Activated naive CD8-positive, alpha-beta T cell treated with anti-CD3 and anti-CD28 coated beads, Interleukin-2, amount 10 ng/mL, durations not matched to agents 7 days and 5 days (primary cell): ENCODE results near the gene COA5. TPM values are rescaled to one million over a fixed set of nuclear protein-coding genes. Genes with fewer than 3 reads are reported as not detected.
A peak's percentile ranks its signal among the peaks of the same experiment; 100 is the strongest.

Experiments used
- ATAC-seq: fragments of 150-1000 bp; cut with Tn5 transposase; one replicate; pipeline ENCODE4 v1.10.0; 2021; ENCODE audit warnings: low read depth, moderate library complexity
- POLR2A ChIA-PET: fragments of 350-600 bp; sonication (Branson Sonifier 250); formaldehyde crosslinking; loops from one replicate; lab custom pipeline; 2021; ENCODE audit warnings: antibody characterized with exemption; lab: Charles Lee
- DNase-seq: peaks from one replicate; pipeline ENCODE4 v3.0.0; 2021
- H3K27ac Mint-ChIP-seq: one replicate; pipeline ENCODE4 v1.8.0; 2022; ENCODE audit warnings: mild to moderate bottlenecking, mixed read lengths
- H3K27me3 Mint-ChIP-seq: one replicate; pipeline ENCODE4 v1.8.0; 2022; ENCODE audit warnings: mild to moderate bottlenecking, moderate library complexity, mixed read lengths
- H3K36me3 Mint-ChIP-seq: one replicate; pipeline ENCODE4 v1.8.0; 2021; ENCODE audit warnings: mild to moderate bottlenecking, mixed read lengths
- H3K4me1 Mint-ChIP-seq: one replicate; pipeline ENCODE4 v1.8.0; 2021; ENCODE audit warnings: mixed read lengths
- H3K4me3 Mint-ChIP-seq: one replicate; pipeline ENCODE4 v1.8.0; 2022; ENCODE audit warnings: mild to moderate bottlenecking, moderate library complexity, mixed read lengths
- H3K9me3 Mint-ChIP-seq: one replicate; pipeline ENCODE4 v1.8.0; 2021; ENCODE audit warnings: mixed read lengths
- total RNA-seq, 2 experiments: library from RNA; stranded (reverse); gene quantifications; one replicate each; pipeline ENCODE4 v1.2.3, GENCODE V29; 2021

The COA5 gene
- total RNA-seq, 2 experiments from 2014 or later, result 36.2 to 36.7 TPM

DNA sequence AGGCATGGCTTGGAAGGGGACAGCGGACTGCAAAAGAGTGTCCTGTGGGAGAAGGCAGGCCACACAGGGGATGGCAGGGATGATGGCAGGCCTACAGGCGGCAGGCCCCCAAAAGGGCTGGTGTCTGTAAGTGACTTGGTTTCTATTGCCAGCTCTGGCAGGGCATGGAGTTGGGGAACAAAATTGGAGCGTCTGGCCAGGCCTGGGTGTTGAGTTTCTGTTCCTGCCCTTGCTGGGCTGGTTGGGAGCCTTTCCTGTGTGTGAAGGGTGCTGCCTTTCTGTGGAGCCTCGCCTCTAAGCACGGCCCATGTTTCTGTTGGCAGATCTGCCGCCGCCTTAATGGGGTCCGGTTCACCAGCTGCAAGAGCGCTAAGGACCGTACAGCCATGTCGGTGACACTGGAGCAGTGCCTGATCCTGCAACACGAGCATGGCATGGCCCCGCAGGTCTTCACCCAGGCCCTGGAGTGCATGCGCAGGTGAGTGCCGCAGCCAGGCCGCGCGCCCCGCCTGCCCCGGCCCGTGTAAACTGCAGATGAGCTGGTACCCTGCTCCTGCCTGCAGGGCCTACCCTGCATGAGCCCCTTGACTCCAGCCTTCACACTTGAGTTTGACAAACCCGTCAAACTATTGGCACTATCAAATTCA lies 31.5 kb downstream of the COA5 start:
- peaks cover 7% of the 10 kb centered on the region for H3K36me3 Mint-ChIP-seq
- POLR2A ChIA-PET, result no interaction called here
- no peaks in the 10 kb centered on the region for H3K4me1 Mint-ChIP-seq
- no peak overlapping the region for H3K27ac Mint-ChIP-seq
- H3K4me3 Mint-ChIP-seq, result no peak overlapping the region
- no peaks in the 10 kb centered on the region for H3K27me3 Mint-ChIP-seq
- H3K9me3 Mint-ChIP-seq, result no peaks in the 10 kb centered on the region
- ATAC-seq, result no peak
- DNase-seq, result no peak

DNA sequence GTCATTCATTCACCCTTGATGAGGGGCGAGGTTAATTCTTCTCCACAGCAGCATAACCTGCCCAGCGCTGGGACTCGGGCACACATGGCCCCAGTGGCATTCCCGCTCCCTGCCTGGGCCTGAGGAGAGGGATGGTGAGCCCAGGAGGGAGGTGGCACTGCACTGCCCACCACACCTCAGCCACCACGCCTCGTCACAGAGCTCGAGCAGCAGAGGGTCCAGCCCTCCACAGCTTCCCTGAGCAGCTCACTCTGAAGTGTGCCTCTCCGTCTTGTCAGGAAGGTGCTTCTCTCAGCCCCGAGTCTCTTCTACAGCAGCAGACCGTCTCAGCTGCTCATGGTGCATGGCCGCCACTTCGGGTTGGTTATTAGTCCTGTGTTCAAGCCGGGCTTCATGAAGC lies 34.9 kb downstream of the COA5 start:
- ATAC-seq, result no peak
- H3K36me3 Mint-ChIP-seq, result peaks cover 11% of the 10 kb centered on the region
- H3K27ac Mint-ChIP-seq, result no peak overlapping the region
- no peak overlapping the region for H3K4me3 Mint-ChIP-seq
- H3K9me3 Mint-ChIP-seq, result no peaks in the 10 kb centered on the region
- POLR2A ChIA-PET, result no interaction called here
- H3K27me3 Mint-ChIP-seq, result no peaks in the 10 kb centered on the region
- H3K4me1 Mint-ChIP-seq, result peaks cover 1% of the 10 kb centered on the region
- no peak for DNase-seq

DNA sequence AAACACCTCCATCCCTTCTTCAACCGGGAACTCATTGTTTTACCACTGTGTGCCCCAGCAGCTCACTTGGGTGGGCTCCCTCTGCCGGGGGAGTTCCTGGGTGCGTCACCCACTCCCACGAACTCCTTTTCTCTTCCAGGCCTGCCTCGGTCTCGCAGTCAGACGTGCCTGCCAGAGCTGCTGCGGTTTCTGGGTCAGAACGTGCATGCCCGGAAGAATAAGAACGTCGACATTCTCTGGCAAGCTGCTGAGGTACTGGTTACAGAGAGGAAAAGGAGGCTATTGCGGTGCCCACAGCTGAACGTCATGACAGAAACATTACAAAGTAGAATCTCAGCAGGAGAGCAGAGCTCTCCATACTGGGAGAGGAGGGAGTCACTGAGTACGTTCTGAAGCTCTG lies 35.6 kb downstream of the COA5 start:
- H3K27ac Mint-ChIP-seq, result no peak overlapping the region
- H3K27me3 Mint-ChIP-seq, result no peaks in the 10 kb centered on the region
- peaks cover 1% of the 10 kb centered on the region for H3K4me1 Mint-ChIP-seq
- POLR2A ChIA-PET, result no interaction called here
- no peaks in the 10 kb centered on the region for H3K9me3 Mint-ChIP-seq
- no peak overlapping the region for H3K4me3 Mint-ChIP-seq
- ATAC-seq (no peak), DNase-seq (no peak)
- H3K36me3 Mint-ChIP-seq, result peaks cover 11% of the 10 kb centered on the region

DNA sequence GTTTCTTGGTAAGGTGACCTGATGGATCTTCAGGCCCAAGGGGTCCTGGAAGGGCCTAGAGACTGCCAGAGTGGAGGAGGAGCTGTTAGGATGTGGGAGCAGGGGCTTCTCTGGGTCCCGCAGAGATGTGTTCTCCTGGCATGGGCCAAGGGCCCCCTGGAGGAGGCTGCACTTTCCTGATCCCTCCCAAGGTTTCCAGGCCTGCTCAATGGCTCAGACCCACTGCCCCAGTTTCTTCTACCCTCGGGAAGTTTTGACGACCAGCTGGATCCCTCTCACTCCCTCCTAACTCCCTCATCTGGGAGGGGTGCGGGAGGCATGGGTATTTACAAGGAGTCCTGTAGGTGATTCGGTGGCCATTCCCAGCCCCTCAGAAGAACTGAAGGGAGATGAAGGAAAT lies 36.1 kb downstream of the COA5 start:
- Mint-ChIP-seq H3K4me3 (no peak overlapping the region), H3K27ac (no peak overlapping the region), H3K4me1 (peaks cover 1% of the 10 kb centered on the region), H3K9me3 (no peaks in the 10 kb centered on the region), H3K36me3 (peaks cover 11% of the 10 kb centered on the region), H3K27me3 (no peaks in the 10 kb centered on the region)
- POLR2A ChIA-PET, result no interaction called here
- ATAC-seq (no peak), DNase-seq (no peak)

DNA sequence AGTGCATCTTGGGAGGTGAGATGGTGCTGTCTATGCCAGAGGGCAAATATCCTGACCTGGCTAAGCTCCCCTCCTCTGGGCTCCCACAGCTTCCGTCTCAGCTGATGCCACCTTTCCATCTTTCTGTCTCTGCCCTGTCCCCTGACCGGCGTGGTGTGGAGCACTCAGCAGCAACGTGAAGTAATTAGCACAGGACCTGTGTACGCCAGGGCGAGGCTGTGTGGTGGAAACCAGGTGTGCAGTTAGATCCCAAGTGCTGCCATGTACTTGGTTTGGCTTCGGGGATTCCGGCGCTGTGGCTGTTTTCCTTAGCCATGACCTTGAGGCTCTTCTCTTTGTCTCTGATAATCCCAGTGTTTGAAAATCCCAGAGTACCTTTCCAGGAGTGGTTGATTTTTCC lies 36.5 kb downstream of the COA5 start:
- H3K4me1 Mint-ChIP-seq, result peaks cover 1% of the 10 kb centered on the region
- no peak for ATAC-seq
- no peak overlapping the region for H3K4me3 Mint-ChIP-seq
- no peak overlapping the region for H3K27ac Mint-ChIP-seq
- POLR2A ChIA-PET, result no interaction called here
- DNase-seq, result no peak
- no peaks in the 10 kb centered on the region for H3K9me3 Mint-ChIP-seq
- peaks cover 11% of the 10 kb centered on the region for H3K36me3 Mint-ChIP-seq
- H3K27me3 Mint-ChIP-seq, result no peaks in the 10 kb centered on the region

DNA sequence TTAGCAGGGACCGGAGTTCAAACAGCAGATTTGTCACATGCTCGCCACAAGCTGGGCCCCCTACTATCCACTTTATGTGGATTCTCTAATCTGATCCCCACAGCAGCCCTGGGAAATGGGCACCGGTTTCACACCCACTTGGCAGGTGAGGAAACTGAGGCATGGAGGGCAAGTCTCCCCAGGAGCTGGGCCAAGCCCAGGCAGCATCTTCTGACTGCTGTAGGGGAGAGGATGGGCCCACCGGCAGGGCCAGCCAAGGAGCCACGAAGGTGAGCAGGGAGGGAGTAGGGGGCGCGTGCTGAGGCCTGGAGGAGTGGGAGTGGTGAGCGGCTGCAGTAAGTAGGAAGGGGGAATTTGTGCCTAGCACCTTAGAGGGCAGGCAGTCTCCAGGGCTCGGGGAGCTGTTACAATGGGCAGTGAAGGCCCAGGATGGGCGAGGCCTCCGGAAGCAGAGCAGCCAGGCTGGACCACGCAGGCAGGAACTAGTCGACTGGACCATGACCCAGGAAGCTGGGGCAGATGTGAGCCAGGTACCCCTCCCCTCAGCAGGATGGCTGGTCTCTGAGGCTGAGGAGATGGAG lies 37.1 kb downstream of the COA5 start:
- H3K27me3 Mint-ChIP-seq, result no peaks in the 10 kb centered on the region
- ATAC-seq (no peak), DNase-seq (no peak)
- no peaks in the 10 kb centered on the region for H3K9me3 Mint-ChIP-seq
- POLR2A ChIA-PET, result interaction anchor here (0.6 kb wide), 1 partner anchor 13 kb away, joined by 3 read pairs; no protein-coding TSS in a partner anchor
- no peak overlapping the region for H3K4me3 Mint-ChIP-seq
- H3K27ac Mint-ChIP-seq, result no peak overlapping the region
- peaks cover 15% of the 10 kb centered on the region for H3K36me3 Mint-ChIP-seq
- H3K4me1 Mint-ChIP-seq, result peaks cover 3% of the 10 kb centered on the region

DNA sequence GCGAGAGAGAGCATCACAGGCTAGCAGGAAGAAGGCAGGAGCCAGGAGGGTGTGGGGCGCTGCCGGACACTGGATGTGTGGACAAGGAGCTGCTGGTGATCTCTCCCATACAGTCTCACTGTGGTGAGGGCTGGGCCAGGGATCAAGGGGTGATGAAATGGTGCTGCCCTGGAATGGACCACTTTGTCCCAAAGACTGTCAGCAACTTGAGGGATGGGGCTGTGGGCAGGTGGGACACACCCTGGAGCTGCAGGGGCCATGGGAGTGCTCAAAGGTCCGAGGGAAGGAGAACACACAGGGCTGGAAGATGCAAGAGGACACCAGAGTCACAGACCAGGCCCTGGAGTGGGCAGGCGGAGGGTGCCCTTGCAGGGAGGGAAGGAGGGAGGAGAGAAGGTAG lies 38.0 kb downstream of the COA5 start:
- Mint-ChIP-seq H3K27ac (peak overlapping the region; percentile 34), H3K4me3 (no peak overlapping the region)

DNA sequence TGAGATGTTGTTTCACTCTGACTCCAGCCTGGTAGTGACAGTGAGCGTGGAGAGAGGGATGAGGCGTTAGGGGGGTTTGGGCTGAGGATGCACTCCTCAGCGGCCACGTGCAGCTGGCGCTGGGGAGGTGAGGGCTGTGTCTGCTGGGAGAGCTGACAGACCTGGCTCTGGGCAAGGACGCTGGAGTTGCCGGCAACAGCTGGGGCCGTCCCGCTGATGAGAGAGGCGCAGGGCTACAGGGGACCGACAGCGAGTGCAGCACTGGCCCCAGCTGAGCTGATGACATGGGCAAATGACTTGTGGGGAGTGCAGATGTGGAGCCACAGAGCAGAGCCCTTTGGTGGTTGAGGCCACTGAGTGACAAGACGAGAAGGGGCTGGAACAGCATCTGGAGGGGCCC lies 38.4 kb downstream of the COA5 start:
- H3K4me1 Mint-ChIP-seq, result peaks cover 6% of the 10 kb centered on the region
- POLR2A ChIA-PET, result no interaction called here
- ATAC-seq (no peak), DNase-seq (no peak)
- H3K4me3 Mint-ChIP-seq, result no peak overlapping the region
- H3K9me3 Mint-ChIP-seq, result no peaks in the 10 kb centered on the region
- no peaks in the 10 kb centered on the region for H3K27me3 Mint-ChIP-seq
- H3K36me3 Mint-ChIP-seq, result peaks cover 18% of the 10 kb centered on the region
- peak overlapping the region; percentile 59 for H3K27ac Mint-ChIP-seq

More for the DNA sequence above, 38.0 kb downstream of the COA5 start:
- H3K4me1 Mint-ChIP-seq, result peaks cover 6% of the 10 kb centered on the region
- no peak for ATAC-seq
- POLR2A ChIA-PET, result no interaction called here
- no peaks in the 10 kb centered on the region for H3K9me3 Mint-ChIP-seq
- peaks cover 19% of the 10 kb centered on the region for H3K36me3 Mint-ChIP-seq
- DNase-seq, result no peak
- no peaks in the 10 kb centered on the region for H3K27me3 Mint-ChIP-seq

DNA sequence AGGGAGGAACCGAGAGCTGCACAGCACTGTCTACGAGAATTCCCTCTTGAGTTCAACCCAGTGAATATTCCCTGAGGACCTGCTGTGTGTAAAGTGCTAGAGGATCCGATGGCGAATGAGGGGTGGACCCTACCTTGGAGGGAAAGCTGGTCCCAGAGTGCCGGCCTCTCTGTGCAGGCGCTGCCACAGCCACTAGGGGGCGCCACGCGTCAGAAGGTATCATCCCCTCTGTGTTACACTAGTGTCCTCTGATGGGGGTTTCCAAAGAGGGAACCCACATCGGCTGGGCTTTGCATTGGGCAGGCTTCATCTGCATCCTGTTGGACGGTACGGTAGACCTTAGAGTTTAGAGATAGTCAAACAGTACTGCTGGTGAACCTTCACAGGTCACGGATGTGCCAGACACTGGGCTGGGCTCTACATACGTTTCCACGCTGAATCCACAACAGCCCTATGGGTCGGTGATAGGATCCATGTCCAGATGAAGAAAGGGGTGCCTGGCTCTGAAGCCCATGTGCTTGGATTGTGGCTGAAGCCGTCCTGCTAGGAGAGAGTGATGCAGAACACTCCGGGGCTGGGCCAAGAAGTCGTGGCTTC lies 39.0 kb downstream of the COA5 start:
- ATAC-seq, result peak; percentile 51
- no peak overlapping the region for H3K27ac Mint-ChIP-seq
- no peaks in the 10 kb centered on the region for H3K27me3 Mint-ChIP-seq
- peaks cover 6% of the 10 kb centered on the region for H3K4me1 Mint-ChIP-seq
- DNase-seq, result peak; percentile 78
- H3K36me3 Mint-ChIP-seq, result peaks cover 18% of the 10 kb centered on the region
- no peak overlapping the region for H3K4me3 Mint-ChIP-seq
- H3K9me3 Mint-ChIP-seq, result no peaks in the 10 kb centered on the region
- POLR2A ChIA-PET, result no interaction called here

DNA sequence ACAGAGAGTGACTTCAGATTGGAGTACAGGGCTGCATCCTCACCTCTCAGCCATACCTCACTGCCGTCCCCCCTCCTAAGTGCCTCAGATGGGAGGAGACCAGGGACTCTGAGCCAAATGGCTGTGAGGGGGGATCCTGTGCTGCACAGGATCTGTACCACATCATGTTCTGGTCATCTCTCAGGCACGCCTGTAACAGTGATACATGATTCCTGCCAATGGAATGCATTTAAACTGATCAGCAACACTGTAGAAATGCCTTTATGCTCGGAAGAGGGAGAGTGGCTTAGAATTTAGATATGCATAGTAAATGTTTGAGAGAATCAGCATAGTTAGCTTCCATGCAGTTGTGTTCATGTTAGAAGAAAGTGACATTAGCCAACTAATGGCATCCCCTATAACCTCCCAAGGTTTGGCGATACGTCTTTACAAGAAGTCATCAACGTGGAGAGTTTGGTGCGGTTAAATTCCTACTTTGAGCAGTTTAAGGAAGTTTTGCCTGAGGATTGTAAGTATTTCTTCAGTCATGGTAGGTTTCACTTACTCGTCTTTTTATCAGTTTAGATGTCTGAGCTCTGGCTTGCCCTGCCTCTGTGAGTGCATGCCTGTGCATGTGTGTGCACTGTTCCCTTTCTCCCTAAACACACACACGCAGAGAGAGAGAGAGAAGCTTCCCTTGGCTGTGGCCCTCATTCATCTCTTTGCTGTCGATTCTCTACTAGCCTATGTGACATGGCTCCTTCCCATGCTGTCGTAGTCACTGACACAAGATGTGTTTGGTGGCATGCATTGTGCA lies 40.0 kb downstream of the COA5 start:
- H3K4me1 Mint-ChIP-seq, result peaks cover 6% of the 10 kb centered on the region
- POLR2A ChIA-PET, result no interaction called here
- H3K9me3 Mint-ChIP-seq, result no peaks in the 10 kb centered on the region
- no peak overlapping the region for H3K4me3 Mint-ChIP-seq
- no peaks in the 10 kb centered on the region for H3K27me3 Mint-ChIP-seq
- ATAC-seq, result no peak
- peak overlapping the region; percentile 51 for H3K27ac Mint-ChIP-seq
- DNase-seq, result no peak
- peaks cover 19% of the 10 kb centered on the region for H3K36me3 Mint-ChIP-seq

DNA sequence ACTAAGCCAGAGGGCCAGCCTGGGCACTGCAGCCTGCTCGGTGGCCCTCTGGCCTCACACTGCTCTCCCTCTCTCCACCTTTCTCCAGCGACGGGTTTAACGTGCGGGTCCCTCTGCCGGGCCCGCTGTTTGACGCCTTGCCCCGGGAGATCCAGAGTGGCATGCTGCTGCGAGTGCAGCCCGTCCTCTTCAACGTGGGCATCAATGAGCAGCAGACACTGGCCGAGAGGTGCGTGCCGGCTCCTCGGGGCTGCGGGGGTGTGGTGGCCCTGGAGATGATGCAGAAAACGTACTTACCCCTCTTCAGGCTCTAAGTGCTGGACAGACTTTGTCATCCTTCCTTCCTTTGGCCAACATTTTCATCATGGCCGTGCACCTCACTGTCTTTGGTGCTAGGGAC lies 42.4 kb downstream of the COA5 start:
- POLR2A ChIA-PET, result no interaction called here
- Mint-ChIP-seq H3K27me3 (no peaks in the 10 kb centered on the region), H3K4me3 (no peak overlapping the region), H3K36me3 (peaks cover 28% of the 10 kb centered on the region), H3K9me3 (no peaks in the 10 kb centered on the region), H3K27ac (peak overlapping the region; percentile 47), H3K4me1 (peaks cover 15% of the 10 kb centered on the region)
- no peak for ATAC-seq
- no peak for DNase-seq

DNA sequence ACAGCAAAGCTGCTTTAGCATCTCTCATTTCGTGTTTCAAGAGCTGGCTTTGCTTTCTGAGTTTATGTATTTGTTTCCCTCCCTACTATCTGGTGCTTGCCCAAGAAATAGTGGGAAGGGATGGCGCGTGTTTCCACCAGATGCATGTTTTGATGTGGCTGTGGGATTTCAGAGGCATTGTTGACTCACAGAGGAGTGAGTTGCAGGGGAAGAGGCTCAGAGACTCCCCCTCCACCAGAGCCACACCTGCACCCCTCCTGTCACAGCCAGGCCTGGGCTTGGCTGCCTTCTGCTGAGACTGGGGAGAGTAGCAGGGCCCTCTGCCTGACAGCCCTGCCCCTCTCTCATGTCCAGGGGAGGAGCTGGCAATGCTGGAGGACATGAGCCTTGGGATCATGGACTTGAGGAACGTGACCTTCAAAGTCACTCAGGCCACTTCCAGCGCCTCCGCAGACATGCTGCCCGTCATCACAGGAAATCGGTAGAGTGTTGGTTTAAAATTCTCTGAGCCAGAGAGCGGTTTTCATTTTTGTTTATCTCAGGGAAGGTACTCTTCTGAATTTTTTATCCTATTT lies 42.9 kb downstream of the COA5 start:
- POLR2A ChIA-PET, result no interaction called here
- peak overlapping the region; percentile 8 for H3K27ac Mint-ChIP-seq

DNA sequence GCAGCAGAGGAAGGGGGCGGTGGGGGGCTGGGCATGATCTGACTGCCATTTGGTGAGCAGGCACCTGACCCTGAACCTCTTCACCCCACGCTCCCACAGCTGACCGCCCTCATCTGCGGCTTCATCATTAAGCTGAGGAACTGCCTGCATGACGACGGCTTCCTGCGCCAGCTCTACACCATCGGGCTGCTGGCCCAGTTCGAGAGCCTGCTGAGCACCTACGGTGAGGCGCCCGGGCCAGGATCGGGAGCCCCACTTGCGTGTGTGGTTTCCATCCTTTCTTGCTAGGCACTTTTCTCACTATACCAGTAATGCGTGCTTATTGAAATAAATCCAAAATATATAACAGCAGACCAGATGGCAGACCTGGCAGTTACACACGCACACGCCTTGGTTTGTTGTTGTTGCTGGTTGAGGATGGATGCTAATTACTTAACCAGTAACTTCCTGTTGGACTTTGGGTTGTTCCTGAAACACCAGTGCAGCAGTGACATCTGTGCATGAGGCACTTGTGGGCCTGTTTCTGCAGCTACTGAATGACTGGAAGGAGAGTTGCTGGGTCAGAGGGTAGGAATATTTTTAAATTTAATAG lies 43.7 kb downstream of the COA5 start:
- Mint-ChIP-seq H3K4me1 (peaks cover 26% of the 10 kb centered on the region), H3K27me3 (no peaks in the 10 kb centered on the region), H3K9me3 (no peaks in the 10 kb centered on the region), H3K27ac (no peak overlapping the region), H3K36me3 (peaks cover 22% of the 10 kb centered on the region), H3K4me3 (no peak overlapping the region)
- DNase-seq (no peak), ATAC-seq (no peak)
- POLR2A ChIA-PET, result no interaction called here

More for the DNA sequence above, 42.9 kb downstream of the COA5 start:
- Mint-ChIP-seq H3K27me3 (no peaks in the 10 kb centered on the region), H3K36me3 (peaks cover 26% of the 10 kb centered on the region), H3K4me3 (no peak overlapping the region), H3K4me1 (peaks cover 20% of the 10 kb centered on the region), H3K9me3 (no peaks in the 10 kb centered on the region)
- DNase-seq (no peak), ATAC-seq (no peak)
